ENCODE data around the gene CLEC10A.
A peak's percentile ranks its signal among the peaks of the same experiment; 100 is the strongest.
"Not testable (repeated sequence)": the region's sequence is repeated elsewhere in the genome, so short reads cannot be mapped to it uniquely, and the experiment has no call there.

CLEC10A gene

GRCh38 chr17:7079581-7080455, at the start of gene CLEC10A:
CLEC10A (minus strand) TSS chr17:7080251; CDS start chr17:7078812, 1,439 bp downstream.
- no peaks in the 10 kb centered on the region for H3K27me3 ChIP-seq (ENCODE audit: low read depth, low read length)
- peak within 1 kb of the TSS in 1 of 2 donors; percentile 11 for H3K4me3 ChIP-seq (ENCODE audit: low read depth in 1 of 2, low read length in 2 of 2)
- H3K36me3 ChIP-seq (ENCODE audit: control insufficient read depth in 1 of 2, insufficient read depth in 2 of 2, low read length in 2 of 2), result no peaks in the 10 kb centered on the region
- no peaks in the 10 kb centered on the region for H3K9me3 ChIP-seq (ENCODE audit: control insufficient read depth in 1 of 2, low read length in 2 of 2)
- H3K27ac ChIP-seq (ENCODE audit: low read length), result peak within 1 kb of the TSS; percentile 23
- no peaks in the 10 kb centered on the region for H3K4me1 ChIP-seq (ENCODE audit: control insufficient read depth in 1 of 2, insufficient read depth in 2 of 2, low read length in 2 of 2)

- no peaks in the 10 kb centered on the region for H3K36me3 ChIP-seq (ENCODE audit: control insufficient read depth in 1 of 2, insufficient read depth in 2 of 2, low read length in 2 of 2)
- H3K27me3 ChIP-seq (ENCODE audit: low read depth, low read length), result no peaks in the 10 kb centered on the region
- H3K9me3 ChIP-seq (ENCODE audit: control insufficient read depth in 1 of 2, low read length in 2 of 2), result no peaks in the 10 kb centered on the region
- no peak overlapping the region for H3K4me3 ChIP-seq (ENCODE audit: low read depth in 1 of 2, low read length in 2 of 2)
- H3K27ac ChIP-seq (ENCODE audit: low read length), result no peak overlapping the region
- peaks cover 0 to 5% of the 10 kb centered on the region in 2 donors for H3K4me1 ChIP-seq (ENCODE audit: control insufficient read depth in 1 of 2, insufficient read depth in 2 of 2, low read length in 2 of 2)
Observed at GRCh38 chr17:7129311-7129710, 49.3 kb upstream of the CLEC10A start.

- H3K4me1 ChIP-seq (ENCODE audit: control insufficient read depth in 1 of 2, insufficient read depth in 2 of 2, low read length in 2 of 2), result no peaks in the 10 kb centered on the region
- no peak overlapping the region for H3K27ac ChIP-seq (ENCODE audit: low read length)
- H3K9me3 ChIP-seq (ENCODE audit: control insufficient read depth in 1 of 2, low read length in 2 of 2), result no peaks in the 10 kb centered on the region
- H3K36me3 ChIP-seq (ENCODE audit: control insufficient read depth in 1 of 2, insufficient read depth in 2 of 2, low read length in 2 of 2), result no peaks in the 10 kb centered on the region
- no peak overlapping the region for H3K4me3 ChIP-seq (ENCODE audit: low read depth in 1 of 2, low read length in 2 of 2)
- no peaks in the 10 kb centered on the region for H3K27me3 ChIP-seq (ENCODE audit: low read depth, low read length)
Observed at GRCh38 chr17:7128160-7128559, 48.1 kb upstream of the CLEC10A start.

GRCh38 chr17:7127501-7127900, 47.5 kb upstream of the CLEC10A start:
- H3K4me3 ChIP-seq (ENCODE audit: low read depth in 1 of 2, low read length in 2 of 2); H3K4me1 ChIP-seq (ENCODE audit: control insufficient read depth in 1 of 2, insufficient read depth in 2 of 2, low read length in 2 of 2); H3K27ac ChIP-seq (ENCODE audit: low read length): not testable (repeated sequence)

DNA sequence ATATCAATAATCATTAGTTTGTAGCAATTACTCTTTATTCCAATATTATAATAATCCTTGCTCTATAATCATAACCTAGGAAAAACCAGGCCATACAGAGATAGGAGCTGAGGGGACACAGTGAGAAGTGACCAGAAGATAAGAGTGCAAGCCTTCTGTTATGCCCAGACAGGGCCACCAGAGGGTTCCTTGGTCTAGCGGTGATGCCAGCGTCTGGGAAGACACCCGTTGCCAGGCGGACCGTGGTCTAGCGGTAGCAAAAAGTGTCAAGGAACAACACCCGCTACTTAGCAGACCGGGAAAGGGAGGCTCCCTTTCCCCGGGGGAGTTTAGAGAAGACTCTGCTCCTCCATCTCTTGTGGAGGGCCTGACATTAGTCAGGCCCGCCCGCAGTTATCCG, 46.3 kb upstream of the CLEC10A start:
- not testable (repeated sequence) for H3K4me3 ChIP-seq (ENCODE audit: low read depth in 1 of 2, low read length in 2 of 2); H3K27ac ChIP-seq (ENCODE audit: low read length); H3K36me3 ChIP-seq (ENCODE audit: control insufficient read depth in 1 of 2, insufficient read depth in 2 of 2, low read length in 2 of 2); H3K9me3 ChIP-seq (ENCODE audit: control insufficient read depth in 1 of 2, low read length in 2 of 2); H3K27me3 ChIP-seq (ENCODE audit: low read depth, low read length); H3K4me1 ChIP-seq (ENCODE audit: control insufficient read depth in 1 of 2, insufficient read depth in 2 of 2, low read length in 2 of 2)

More at GRCh38 chr17:7127501-7127900, 47.5 kb upstream of the CLEC10A start:
- not testable (repeated sequence) for H3K9me3 ChIP-seq (ENCODE audit: control insufficient read depth in 1 of 2, low read length in 2 of 2); H3K27me3 ChIP-seq (ENCODE audit: low read depth, low read length); H3K36me3 ChIP-seq (ENCODE audit: control insufficient read depth in 1 of 2, insufficient read depth in 2 of 2, low read length in 2 of 2)

DNA sequence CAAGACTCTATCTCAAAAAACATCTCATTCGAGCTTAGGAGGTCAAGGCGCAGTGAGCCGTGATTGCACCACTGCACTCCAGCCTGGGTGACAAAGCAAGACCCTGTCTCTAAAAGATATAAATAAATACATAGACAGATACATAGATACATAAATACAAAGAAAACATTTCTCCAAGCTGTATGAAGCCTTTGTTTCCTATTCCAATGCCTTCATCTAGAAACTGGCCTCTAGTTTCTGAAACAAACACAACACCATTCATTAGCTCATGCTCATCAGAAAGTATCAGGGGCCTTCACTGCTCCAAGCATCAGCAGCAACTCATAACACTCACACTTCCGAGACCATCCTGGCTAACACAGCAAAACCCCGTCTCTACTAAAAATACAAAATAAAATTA, 44.9 kb upstream of the CLEC10A start:
- Histone ChIP-seq H3K27ac (ENCODE audit: low read length) (no peak overlapping the region), H3K4me3 (ENCODE audit: low read depth in 1 of 2, low read length in 2 of 2) (no peak overlapping the region), H3K4me1 (ENCODE audit: control insufficient read depth in 1 of 2, insufficient read depth in 2 of 2, low read length in 2 of 2) (no peaks in the 10 kb centered on the region), H3K27me3 (ENCODE audit: low read depth, low read length) (no peaks in the 10 kb centered on the region), H3K9me3 (ENCODE audit: control insufficient read depth in 1 of 2, low read length in 2 of 2) (no peaks in the 10 kb centered on the region), H3K36me3 (ENCODE audit: control insufficient read depth in 1 of 2, insufficient read depth in 2 of 2, low read length in 2 of 2) (no peaks in the 10 kb centered on the region)

GRCh38 chr17:7123844-7124243, 43.8 kb upstream of the CLEC10A start:
- Histone ChIP-seq H3K4me3 (ENCODE audit: low read depth in 1 of 2, low read length in 2 of 2) (no peak overlapping the region), H3K27ac (ENCODE audit: low read length) (no peak overlapping the region), H3K27me3 (ENCODE audit: low read depth, low read length) (no peaks in the 10 kb centered on the region), H3K9me3 (ENCODE audit: control insufficient read depth in 1 of 2, low read length in 2 of 2) (no peaks in the 10 kb centered on the region), H3K4me1 (ENCODE audit: control insufficient read depth in 1 of 2, insufficient read depth in 2 of 2, low read length in 2 of 2) (no peaks in the 10 kb centered on the region), H3K36me3 (ENCODE audit: control insufficient read depth in 1 of 2, insufficient read depth in 2 of 2, low read length in 2 of 2) (no peaks in the 10 kb centered on the region)

DNA sequence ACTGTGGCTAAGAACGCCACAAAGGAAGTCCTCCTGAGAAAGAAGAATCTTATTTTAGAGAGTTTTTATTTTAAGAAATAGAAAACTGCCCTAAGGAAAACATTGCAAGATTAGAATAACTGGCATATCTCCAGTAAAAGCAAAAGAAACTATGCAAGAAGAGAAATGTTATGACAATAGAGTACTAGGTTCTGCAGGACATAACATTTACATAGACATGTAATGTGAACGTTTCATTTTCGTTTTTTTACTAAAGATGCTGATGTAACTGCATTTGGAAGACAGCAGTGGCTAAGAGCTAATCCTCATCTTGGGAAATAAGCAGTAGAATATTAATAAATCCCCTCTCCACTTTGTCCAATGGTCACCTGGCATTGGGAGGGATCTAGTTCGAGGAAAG, 42.3 kb upstream of the CLEC10A start:
- Histone ChIP-seq H3K36me3 (ENCODE audit: control insufficient read depth in 1 of 2, insufficient read depth in 2 of 2, low read length in 2 of 2) (no peaks in the 10 kb centered on the region), H3K9me3 (ENCODE audit: control insufficient read depth in 1 of 2, low read length in 2 of 2) (peaks cover 0 to 2% of the 10 kb centered on the region in 2 donors), H3K4me1 (ENCODE audit: control insufficient read depth in 1 of 2, insufficient read depth in 2 of 2, low read length in 2 of 2) (no peaks in the 10 kb centered on the region), H3K27me3 (ENCODE audit: low read depth, low read length) (no peaks in the 10 kb centered on the region), H3K27ac (ENCODE audit: low read length) (no peak overlapping the region), H3K4me3 (ENCODE audit: low read depth in 1 of 2, low read length in 2 of 2) (no peak overlapping the region)

DNA sequence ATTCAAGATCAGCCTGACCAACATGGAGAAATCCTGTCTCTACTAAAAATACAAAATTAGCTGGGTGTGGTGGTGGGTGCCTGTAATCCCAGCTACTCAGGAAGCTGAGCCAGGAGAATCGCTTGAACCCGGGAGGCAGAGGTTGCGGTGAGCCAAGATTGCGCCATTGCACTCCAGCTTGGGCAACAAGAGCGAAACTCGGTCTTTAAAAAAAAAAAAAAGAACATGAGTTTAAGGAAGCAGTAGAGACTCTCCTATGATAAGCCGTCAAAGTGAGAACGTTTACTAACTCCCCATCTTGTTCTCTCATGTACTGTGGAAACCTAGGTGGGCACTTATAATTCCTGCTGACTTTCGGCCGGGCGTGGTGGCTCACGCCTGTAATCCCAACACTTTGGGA, 40.6 kb upstream of the CLEC10A start:
- not testable (repeated sequence) for H3K36me3 ChIP-seq (ENCODE audit: control insufficient read depth in 1 of 2, insufficient read depth in 2 of 2, low read length in 2 of 2); H3K27ac ChIP-seq (ENCODE audit: low read length); H3K4me1 ChIP-seq (ENCODE audit: control insufficient read depth in 1 of 2, insufficient read depth in 2 of 2, low read length in 2 of 2); H3K4me3 ChIP-seq (ENCODE audit: low read depth in 1 of 2, low read length in 2 of 2); H3K27me3 ChIP-seq (ENCODE audit: low read depth, low read length); H3K9me3 ChIP-seq (ENCODE audit: control insufficient read depth in 1 of 2, low read length in 2 of 2)

- H3K4me1 ChIP-seq (ENCODE audit: control insufficient read depth in 1 of 2, insufficient read depth in 2 of 2, low read length in 2 of 2), result no peaks in the 10 kb centered on the region
- H3K27ac ChIP-seq (ENCODE audit: low read length), result no peak overlapping the region
- H3K9me3 ChIP-seq (ENCODE audit: control insufficient read depth in 1 of 2, low read length in 2 of 2), result peaks cover 0 to 6% of the 10 kb centered on the region in 2 donors
- no peak overlapping the region for H3K4me3 ChIP-seq (ENCODE audit: low read depth in 1 of 2, low read length in 2 of 2)
- no peaks in the 10 kb centered on the region for H3K36me3 ChIP-seq (ENCODE audit: control insufficient read depth in 1 of 2, insufficient read depth in 2 of 2, low read length in 2 of 2)
- H3K27me3 ChIP-seq (ENCODE audit: low read depth, low read length), result no peaks in the 10 kb centered on the region
Observed at GRCh38 chr17:7120123-7120522, 40.1 kb upstream of the CLEC10A start.

GRCh38 chr17:7119314-7119713, 39.3 kb upstream of the CLEC10A start:
- no peak overlapping the region for H3K27ac ChIP-seq (ENCODE audit: low read length)
- no peaks in the 10 kb centered on the region for H3K27me3 ChIP-seq (ENCODE audit: low read depth, low read length)
- H3K9me3 ChIP-seq (ENCODE audit: control insufficient read depth in 1 of 2, low read length in 2 of 2), result peaks cover 0 to 6% of the 10 kb centered on the region in 2 donors
- no peak overlapping the region for H3K4me3 ChIP-seq (ENCODE audit: low read depth in 1 of 2, low read length in 2 of 2)
- H3K36me3 ChIP-seq (ENCODE audit: control insufficient read depth in 1 of 2, insufficient read depth in 2 of 2, low read length in 2 of 2), result no peaks in the 10 kb centered on the region
- H3K4me1 ChIP-seq (ENCODE audit: control insufficient read depth in 1 of 2, insufficient read depth in 2 of 2, low read length in 2 of 2), result no peaks in the 10 kb centered on the region

Data from muscle layer of duodenum (tissue), 2 donors.